GM23248 (cell line): ENCODE results near the gene OR7G3. TPM values are rescaled to one million over a fixed set of nuclear protein-coding genes. Genes with fewer than 3 reads are reported as not detected.
A peak's percentile ranks its signal among the peaks of the same experiment; 100 is the strongest.

Experiments used
- DNase-seq: peaks from one replicate; pipeline ENCODE4 v3.0.0-alpha.2; 2015
- H2AFZ ChIP-seq: fragments of 200-600 bp; sonication (generic); 2 replicates; pipeline ENCODE4 v1.6.1; 2016; ENCODE audit warnings: antibody characterized with exemption
- H3F3A ChIP-seq: fragments of 200-600 bp; sonication (generic); 2 replicates; pipeline ENCODE4 v1.6.1; 2016; ENCODE audit warnings: mild to moderate bottlenecking, antibody characterized with exemption, mixed run types; ENCODE audit not compliant: insufficient read depth
- H3K27ac ChIP-seq: fragments of 200-600 bp; sonication (generic); 2 replicates; pipeline ENCODE4 v1.5.1; 2016; ENCODE audit warnings: mild to moderate bottlenecking
- H3K27me3 ChIP-seq: fragments of 200-600 bp; sonication (generic); replicated peaks from 2 replicates; pipeline ENCODE4 v1.6.1; 2016; ENCODE audit warnings: mild to moderate bottlenecking; ENCODE audit not compliant: insufficient read depth
- H3K36me3 ChIP-seq: fragments of 200-600 bp; sonication (generic); 2 replicates; pipeline ENCODE4 v1.6.1; 2016; ENCODE audit warnings: low read depth, mild to moderate bottlenecking
- H3K4me1 ChIP-seq: fragments of 200-600 bp; sonication (generic); 2 replicates; pipeline ENCODE4 v1.6.1; 2016; ENCODE audit warnings: mild to moderate bottlenecking; ENCODE audit not compliant: insufficient read depth
- H3K4me2 ChIP-seq: fragments of 200-600 bp; sonication (generic); one replicate; pipeline ENCODE4 v1.6.1; 2016; ENCODE audit warnings: mild to moderate bottlenecking; ENCODE audit not compliant: unreplicated experiment
- H3K4me3 ChIP-seq: fragments of 200-600 bp; sonication (generic); 2 replicates; pipeline ENCODE4 v1.5.1; 2016; ENCODE audit warnings: mild to moderate bottlenecking
- H3K79me2 ChIP-seq: fragments of 200-600 bp; sonication (generic); 2 replicates; pipeline ENCODE4 v1.6.1; 2016; ENCODE audit warnings: mild to moderate bottlenecking; ENCODE audit not compliant: insufficient read depth
- H3K9ac ChIP-seq: fragments of 200-600 bp; sonication (generic); 2 replicates; pipeline ENCODE4 v1.6.1; 2016; ENCODE audit warnings: mild to moderate bottlenecking
- H3K9me2 ChIP-seq: fragments of 200-600 bp; sonication (generic); 2 replicates; pipeline ENCODE4 v1.6.1; 2016; ENCODE audit warnings: mixed run types, mild to moderate bottlenecking, moderate library complexity; ENCODE audit not compliant: insufficient read depth
- H3K9me3 ChIP-seq: fragments of 200-600 bp; sonication (generic); one replicate; pipeline ENCODE4 v1.6.1; 2017; ENCODE audit warnings: low read depth
- H4K20me1 ChIP-seq: fragments of 200-600 bp; sonication (generic); 2 replicates; pipeline ENCODE4 v1.6.0; 2016; ENCODE audit not compliant: insufficient read depth
- EZH2 ChIP-seq: fragments of 200-600 bp; sonication (generic); IDR thresholded peaks from 2 replicates; pipeline ENCODE4 v1.6.1; 2018; ENCODE audit warnings: antibody characterized with exemption, mild to moderate bottlenecking; ENCODE audit not compliant: insufficient read depth, poor library complexity, severe bottlenecking
- EZH2phosphoT487 ChIP-seq: fragments of 200-600 bp; sonication (generic); IDR thresholded peaks from 2 replicates; pipeline ENCODE4 v1.6.1; 2018; ENCODE audit warnings: antibody characterized with exemption, moderate library complexity, mild to moderate bottlenecking, low read depth; ENCODE audit not compliant: insufficient read depth
- WGBS, 2 experiments: methylation state at CpG; one replicate each; pipeline ENCODE4 v1.1.6; 2015 to 2017; ENCODE audit warnings: low lambda C conversion rate in 2 of 2, low coverage in 1 of 2; ENCODE audit errors: missing lambda C conversion rate in 2 of 2; 5-methylcytosine and 5-hydroxymethylcytosine counted together
- in situ Hi-C: fragments of 300-500 bp; cut with MboI; formaldehyde crosslinking; loops from 2 replicates; pipeline ENCODE4 v1.15.0; 2020
- polyA plus RNA-seq: library from polyadenylated mRNA; unstranded; fragments of >200 nt; fragmentation: Nextera tagmentation; extraction: Ambion mirVana; gene quantifications from 2 replicates; pipeline ENCODE4 v1.2.1, GENCODE V29; 2016
- total RNA-seq: library from RNA; depleted of rRNA; stranded (reverse); fragments of >200 nt; shearing (Covaris generic); gene quantifications from 2 replicates; pipeline ENCODE4 v1.2.3, GENCODE V29; 2014

Gene OR7G3
- total and polyA plus RNA-seq, 2 experiments from 2014 or later, result not detected

- Histone ChIP-seq H3K9me3 (no peaks in the 10 kb centered on the region), H3K79me2 (peaks cover 97% of the 10 kb centered on the region), H3K9me2 (no peaks in the 10 kb centered on the region), H3K9ac (no peak overlapping the region), H3F3A (peaks cover 6% of the 10 kb centered on the region; the same call in 1 of the 2 replicates), H3K4me3 (no peak overlapping the region), H3K27me3 (no peaks in the 10 kb centered on the region), H3K4me1 (peaks cover 8% of the 10 kb centered on the region), H3K36me3 (peaks cover 26% of the 10 kb centered on the region), H2AFZ (no peak overlapping the region), H4K20me1 (peaks cover 5% of the 10 kb centered on the region), H3K4me2 (no peak overlapping the region), H3K27ac (no peak overlapping the region)
- WGBS, 2 experiments, result 95 to 98% methylated on average over 5 of the region's 5 CpGs
- in situ Hi-C loops, result no loop called here
- no peak for TF ChIP-seq EZH2
- TF ChIP-seq EZH2phosphoT487, result no peak
- peak; percentile 21 for DNase-seq
These were observed 18.2 kb upstream of the OR7G3 start for GRCh38 chr19:9144920-9145319.

- H3F3A ChIP-seq, result peaks cover 6% of the 10 kb centered on the region; the same call in 1 of the 2 replicates
- WGBS, 2 experiments, result 0 to 1% methylated on average over 43 of the region's 43 CpGs
- in situ Hi-C loops, result no loop called here
These were observed 13.6 kb upstream of the OR7G3 start, which contains the start of gene ZNF317 for GRCh38 chr19:9140159-9140874. Gene ZNF317 (plus strand): TSS chr19:9140397. CDS start chr19:9156017, 15,620 bp downstream.

DNA sequence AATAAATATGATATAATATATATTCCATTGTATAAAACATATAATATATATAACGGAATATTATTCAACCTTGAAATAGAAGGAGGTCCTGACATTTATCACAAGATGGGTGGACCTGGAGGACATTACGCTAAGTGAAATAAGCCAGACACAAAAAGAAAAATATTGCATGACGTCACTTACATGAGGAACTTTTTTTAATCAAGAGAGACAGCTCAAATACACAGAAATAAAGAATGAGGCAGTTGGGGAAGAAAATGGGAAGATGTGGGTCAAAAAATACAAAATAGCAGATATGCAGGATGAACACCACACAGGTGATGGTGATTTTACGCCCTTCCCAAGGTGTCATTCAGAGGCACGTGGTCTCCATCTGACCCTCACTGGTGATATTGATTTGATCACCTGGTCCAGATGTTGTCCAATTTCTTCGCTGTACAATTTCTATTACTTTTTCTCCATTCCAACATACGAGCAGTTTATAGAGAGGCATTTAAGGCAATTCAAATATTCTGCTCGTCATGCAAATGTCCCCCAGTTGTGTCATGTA lies 12.9 kb upstream of the OR7G3 start:
- H3K9me2 ChIP-seq, result no peaks in the 10 kb centered on the region
- TF ChIP-seq EZH2 (no peak), EZH2phosphoT487 (no peak)
- peak overlapping the region; percentile 98 for H3K9ac ChIP-seq
- H3K4me1 ChIP-seq, result peaks cover 8% of the 10 kb centered on the region
- H3F3A ChIP-seq, result peaks cover 2% of the 10 kb centered on the region; the same call in 1 of the 2 replicates
- in situ Hi-C loops, result loop anchor here (10.0 kb wide), 1 partner anchor 645 kb away; no protein-coding TSS in a partner anchor
- H3K36me3 ChIP-seq, result peaks cover 13% of the 10 kb centered on the region; the same call in 1 of the 2 replicates
- peak overlapping the region; percentile 98 for H3K4me2 ChIP-seq
- peak overlapping the region; percentile 100 for H3K4me3 ChIP-seq
- H4K20me1 ChIP-seq, result peaks cover 3% of the 10 kb centered on the region; the same call in 1 of the 2 replicates
- peak overlapping the region; percentile 100 for H2AFZ ChIP-seq
- WGBS, 2 experiments, result 20 to 21% methylated on average over 8 of the region's 8 CpGs
- no peak overlapping the region for H3K27ac ChIP-seq
- H3K27me3 ChIP-seq, result no peaks in the 10 kb centered on the region
- peaks cover 45% of the 10 kb centered on the region for H3K79me2 ChIP-seq
- peak; percentile 13 for DNase-seq
- no peaks in the 10 kb centered on the region for H3K9me3 ChIP-seq

More at GRCh38 chr19:9140159-9140874, 13.6 kb upstream of the OR7G3 start, which contains the start of gene ZNF317:
- Histone ChIP-seq H4K20me1 (peaks cover 5% of the 10 kb centered on the region; the same call in 1 of the 2 replicates), H3K9ac (peak within 1 kb of the TSS; percentile 98), H3K9me2 (no peaks in the 10 kb centered on the region), H3K4me1 (peaks cover 8% of the 10 kb centered on the region), H3K4me2 (peak within 1 kb of the TSS; percentile 98), H3K27me3 (no peaks in the 10 kb centered on the region), H3K27ac (peak within 1 kb of the TSS; percentile 73), H2AFZ (peak within 1 kb of the TSS; percentile 100), H3K4me3 (peak within 1 kb of the TSS; percentile 100), H3K79me2 (peaks cover 51% of the 10 kb centered on the region), H3K9me3 (no peaks in the 10 kb centered on the region), H3K36me3 (peaks cover 14% of the 10 kb centered on the region; the same call in 1 of the 2 replicates)
- DNase-seq, result peak; percentile 97
- TF ChIP-seq EZH2phosphoT487, result no peak
- TF ChIP-seq EZH2, result no peak

GRCh38 chr19:9132422-9132821 lies 5.7 kb upstream of the OR7G3 start:
- no peak overlapping the region for H3K9ac ChIP-seq
- H3K27me3 ChIP-seq, result no peaks in the 10 kb centered on the region
- H3F3A ChIP-seq, result no peaks in the 10 kb centered on the region
- no peak overlapping the region for H2AFZ ChIP-seq
- in situ Hi-C loops, result loop anchor here (10.0 kb wide), 1 partner anchor 652 kb away; no protein-coding TSS in a partner anchor
- no peak for TF ChIP-seq EZH2
- no peak for DNase-seq
- no peak overlapping the region for H3K4me2 ChIP-seq
- no peak overlapping the region for H3K27ac ChIP-seq
- no peaks in the 10 kb centered on the region for H3K36me3 ChIP-seq
- no peaks in the 10 kb centered on the region for H3K4me1 ChIP-seq
- H4K20me1 ChIP-seq, result no peaks in the 10 kb centered on the region
- no peaks in the 10 kb centered on the region for H3K9me3 ChIP-seq
- H3K4me3 ChIP-seq, result no peak overlapping the region
- 35 to 41% methylated on average over 5 of the region's 5 CpGs for WGBS, 2 experiments
- no peaks in the 10 kb centered on the region for H3K79me2 ChIP-seq
- H3K9me2 ChIP-seq, result no peaks in the 10 kb centered on the region
